HG03108 (cell line): Measurements from ENCODE around the gene AMMECR1.
"Not testable (repeated sequence)": the region's sequence is repeated elsewhere in the genome, so short reads cannot be mapped to it uniquely, and the experiment has no call there.

ENCODE experiments used
- ATAC-seq: cut with Tn5 transposase; IDR thresholded peaks from one replicate; pipeline ENCODE4 v1.9.1; 2021; ENCODE audit warnings: moderate library complexity; ENCODE audit not compliant: unreplicated experiment

Gene AMMECR1

GRCh38 chrX:110173192-110174175 lies 144.4 kb downstream of the AMMECR1 start:
- ATAC-seq, result no peak

- ATAC-seq, result peak; percentile 96
Measured at GRCh38 chrX:110172215-110172614, 145.7 kb downstream of the AMMECR1 start.

GRCh38 chrX:110171442-110171841 lies 146.4 kb downstream of the AMMECR1 start:
- ATAC-seq, result no peak

GRCh38 chrX:110170029-110170428 lies 147.9 kb downstream of the AMMECR1 start:
- no peak for ATAC-seq

GRCh38 chrX:110168585-110168984 lies 149.3 kb downstream of the AMMECR1 start:
- ATAC-seq, result no peak

- ATAC-seq, result no peak
Measured at GRCh38 chrX:110167952-110168451, 149.9 kb downstream of the AMMECR1 start.

GRCh38 chrX:110163488-110163887 lies 154.4 kb downstream of the AMMECR1 start:
- ATAC-seq, result no peak

- ATAC-seq, result no peak
Measured at GRCh38 chrX:110162867-110163266, 155.0 kb downstream of the AMMECR1 start.

GRCh38 chrX:110162131-110162530 lies 155.8 kb downstream of the AMMECR1 start:
- ATAC-seq, result no peak

GRCh38 chrX:110161361-110161686 lies 156.6 kb downstream of the AMMECR1 start:
- no peak for ATAC-seq

GRCh38 chrX:110159865-110160264 lies 158.0 kb downstream of the AMMECR1 start:
- ATAC-seq, result no peak

- no peak for ATAC-seq
Measured at GRCh38 chrX:110159235-110159634, 158.7 kb downstream of the AMMECR1 start.

- no peak for ATAC-seq
Measured at GRCh38 chrX:110157444-110157843, 160.4 kb downstream of the AMMECR1 start.

- ATAC-seq, result no peak
Measured at GRCh38 chrX:110156167-110156754, 161.6 kb downstream of the AMMECR1 start.

- no peak for ATAC-seq
Measured at GRCh38 chrX:110155759-110156158, 162.1 kb downstream of the AMMECR1 start.

- not testable (repeated sequence) for ATAC-seq
Measured at GRCh38 chrX:110154328-110154727, 163.6 kb downstream of the AMMECR1 start.

- no peak for ATAC-seq
Measured at GRCh38 chrX:110153896-110154295, 164.0 kb downstream of the AMMECR1 start.

GRCh38 chrX:110153244-110153643 lies 164.6 kb downstream of the AMMECR1 start:
- no peak for ATAC-seq

GRCh38 chrX:110146521-110146920 lies 171.4 kb downstream of the AMMECR1 start:
- ATAC-seq, result no peak

GRCh38 chrX:110145854-110146253 lies 172.0 kb downstream of the AMMECR1 start:
- ATAC-seq, result peak; percentile 41

GRCh38 chrX:110145311-110145710 lies 172.6 kb downstream of the AMMECR1 start:
- ATAC-seq, result no peak
